ENCODE results near the gene IL1RN.

The IL1RN gene

DNA sequence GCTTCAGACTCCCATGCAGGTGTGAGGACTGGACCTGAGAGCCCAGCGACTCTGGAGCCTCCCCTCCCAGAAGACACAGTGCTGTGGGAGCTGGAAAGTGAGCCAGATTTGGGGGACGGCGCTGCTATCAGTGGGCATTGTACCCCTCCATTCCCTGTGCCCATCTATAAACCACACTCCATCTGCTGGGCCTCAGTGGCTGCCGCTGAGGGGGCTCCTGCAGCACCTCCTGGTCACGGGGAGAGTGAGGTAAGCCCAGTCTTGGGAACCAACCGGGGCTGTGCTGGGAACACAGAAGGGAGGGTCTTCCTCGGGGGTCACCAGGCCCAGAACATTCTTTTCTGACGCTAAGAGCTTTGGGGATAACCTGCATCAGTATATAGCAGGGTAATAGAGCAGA, 55.9 kb downstream of the IL1RN start:
- H3K4me1 ChIP-seq, result no peaks in the 10 kb centered on the region
- no peak for DNase-seq (ENCODE audit: low spot score in 2 of 2)
- in situ Hi-C loops (cut with MboI; ENCODE audit: low sequenced_read_pairs), result no loop called here
- H3K36me3 ChIP-seq (replicated peaks), result no peaks in the 10 kb centered on the region
- H3K9me3 ChIP-seq, result no peaks in the 10 kb centered on the region
- no peak overlapping the region for H3K4me3 ChIP-seq
- H3K27me3 ChIP-seq (ENCODE audit: low read depth), result no peaks in the 10 kb centered on the region

All from HAP-1 (cell line).